Brain microvascular endothelial cell (primary cell): Measurements from ENCODE around the gene CPSF2.

Experiments used
- DNase-seq: peaks from one replicate; pipeline ENCODE4 v3.0.0-alpha.2; 2020
- H3K27ac ChIP-seq: fragments of 250-450 bp; sonication (Bioruptor Pico); 2 replicates; pipeline ENCODE4 v1.5.1; 2020; ENCODE audit warnings: mild to moderate bottlenecking, moderate library complexity
- H3K27me3 ChIP-seq: fragments of 250-450 bp; sonication (Bioruptor Pico); replicated peaks from 2 replicates; pipeline ENCODE4 v1.5.1; 2020; ENCODE audit warnings: mild to moderate bottlenecking
- H3K36me3 ChIP-seq: fragments of 250-450 bp; sonication (Bioruptor Pico); replicated peaks from 2 replicates; pipeline ENCODE4 v1.5.1; 2020; ENCODE audit warnings: mild to moderate bottlenecking
- H3K4me3 ChIP-seq: 2 replicates; pipeline ENCODE4 v1.5.1; 2011; ENCODE audit warnings: low read depth, mild to moderate bottlenecking, control low read depth, low read length, moderate library complexity
- in situ Hi-C: cut with HindIII; loops from 2 replicates; pipeline ENCODE4 v1.10.0; 2017; ENCODE audit warnings: low sequenced_read_pairs, low pct_ligation_motif_present
- TF ChIP-seq, protein P1 (sequence below): IDR thresholded peaks from 2 replicates; pipeline ENCODE4 v1.5.1; 2011; ENCODE audit warnings: low read depth, mild to moderate bottlenecking, moderate library complexity, low read length, control low read depth, inconsistent platforms; ENCODE audit errors: missing control alignments

Gene CPSF2

DNA sequence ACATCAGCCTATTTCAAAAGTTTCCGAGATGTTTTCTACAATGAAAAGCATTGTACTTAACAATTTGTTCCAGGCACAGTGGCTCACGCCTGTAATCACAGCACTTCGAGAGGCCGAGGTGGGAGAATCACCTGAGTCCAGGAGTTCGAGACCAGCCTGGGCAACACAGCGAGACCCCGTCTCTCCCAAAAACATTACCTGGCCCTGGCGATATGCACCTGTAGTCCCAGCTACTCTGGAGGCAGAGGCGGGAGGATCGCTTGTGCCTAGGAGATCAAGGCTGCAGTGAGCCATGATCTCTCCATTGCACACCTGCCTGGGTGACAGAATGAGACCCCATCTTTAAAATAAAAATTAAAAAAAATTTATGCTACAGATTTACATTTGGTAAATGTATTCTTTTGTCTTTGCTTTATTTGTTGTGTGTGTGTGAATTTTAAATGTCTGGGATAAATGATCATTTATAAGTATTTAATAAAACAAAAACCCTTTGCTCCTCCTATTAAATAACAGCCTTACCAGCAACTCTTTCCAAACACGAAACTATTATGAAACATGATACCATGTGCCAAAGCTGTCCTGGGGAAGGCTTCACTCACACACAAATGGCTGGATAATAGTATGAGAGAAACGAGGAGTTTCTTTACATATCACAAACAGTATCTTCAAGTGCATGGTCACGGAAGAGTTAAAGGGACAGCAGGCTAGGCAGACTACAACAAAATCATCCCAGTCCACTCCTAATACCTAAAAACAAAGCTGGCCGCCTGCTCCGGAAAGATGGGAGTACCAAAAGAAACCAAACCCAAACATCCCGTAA is 16.5 kb upstream of the CPSF2 start:
- Histone ChIP-seq H3K27ac (peak overlapping the region; percentile 96), H3K4me3 (peak overlapping the region; percentile 87), H3K36me3 (no peaks in the 10 kb centered on the region), H3K27me3 (no peaks in the 10 kb centered on the region)
- TF ChIP-seq, protein P1, sequence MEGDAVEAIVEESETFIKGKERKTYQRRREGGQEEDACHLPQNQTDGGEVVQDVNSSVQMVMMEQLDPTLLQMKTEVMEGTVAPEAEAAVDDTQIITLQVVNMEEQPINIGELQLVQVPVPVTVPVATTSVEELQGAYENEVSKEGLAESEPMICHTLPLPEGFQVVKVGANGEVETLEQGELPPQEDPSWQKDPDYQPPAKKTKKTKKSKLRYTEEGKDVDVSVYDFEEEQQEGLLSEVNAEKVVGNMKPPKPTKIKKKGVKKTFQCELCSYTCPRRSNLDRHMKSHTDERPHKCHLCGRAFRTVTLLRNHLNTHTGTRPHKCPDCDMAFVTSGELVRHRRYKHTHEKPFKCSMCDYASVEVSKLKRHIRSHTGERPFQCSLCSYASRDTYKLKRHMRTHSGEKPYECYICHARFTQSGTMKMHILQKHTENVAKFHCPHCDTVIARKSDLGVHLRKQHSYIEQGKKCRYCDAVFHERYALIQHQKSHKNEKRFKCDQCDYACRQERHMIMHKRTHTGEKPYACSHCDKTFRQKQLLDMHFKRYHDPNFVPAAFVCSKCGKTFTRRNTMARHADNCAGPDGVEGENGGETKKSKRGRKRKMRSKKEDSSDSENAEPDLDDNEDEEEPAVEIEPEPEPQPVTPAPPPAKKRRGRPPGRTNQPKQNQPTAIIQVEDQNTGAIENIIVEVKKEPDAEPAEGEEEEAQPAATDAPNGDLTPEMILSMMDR = no peak
- in situ Hi-C loops = no loop called here
- DNase-seq = peak; percentile 33

DNA sequence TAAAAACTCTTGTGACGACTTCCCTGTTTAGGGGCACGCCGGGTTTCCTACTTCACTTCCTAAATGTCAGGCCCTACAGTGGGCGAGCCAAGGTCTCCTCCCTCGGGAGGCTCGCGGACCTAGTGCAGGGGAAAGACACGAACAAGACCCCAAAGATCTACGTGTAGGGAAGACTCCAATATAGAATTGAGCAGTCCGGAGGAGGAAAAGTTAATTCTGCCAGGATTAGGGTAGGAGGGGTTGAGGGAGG is 16.0 kb upstream of the CPSF2 start:
- peak overlapping the region; percentile 96 for H3K27ac ChIP-seq
- in situ Hi-C loops = no loop called here
- DNase-seq = no peak
- TF ChIP-seq, protein P1 = no peak
- H3K4me3 ChIP-seq = peak overlapping the region; percentile 87
- no peaks in the 10 kb centered on the region for H3K27me3 ChIP-seq
- no peaks in the 10 kb centered on the region for H3K36me3 ChIP-seq

DNA sequence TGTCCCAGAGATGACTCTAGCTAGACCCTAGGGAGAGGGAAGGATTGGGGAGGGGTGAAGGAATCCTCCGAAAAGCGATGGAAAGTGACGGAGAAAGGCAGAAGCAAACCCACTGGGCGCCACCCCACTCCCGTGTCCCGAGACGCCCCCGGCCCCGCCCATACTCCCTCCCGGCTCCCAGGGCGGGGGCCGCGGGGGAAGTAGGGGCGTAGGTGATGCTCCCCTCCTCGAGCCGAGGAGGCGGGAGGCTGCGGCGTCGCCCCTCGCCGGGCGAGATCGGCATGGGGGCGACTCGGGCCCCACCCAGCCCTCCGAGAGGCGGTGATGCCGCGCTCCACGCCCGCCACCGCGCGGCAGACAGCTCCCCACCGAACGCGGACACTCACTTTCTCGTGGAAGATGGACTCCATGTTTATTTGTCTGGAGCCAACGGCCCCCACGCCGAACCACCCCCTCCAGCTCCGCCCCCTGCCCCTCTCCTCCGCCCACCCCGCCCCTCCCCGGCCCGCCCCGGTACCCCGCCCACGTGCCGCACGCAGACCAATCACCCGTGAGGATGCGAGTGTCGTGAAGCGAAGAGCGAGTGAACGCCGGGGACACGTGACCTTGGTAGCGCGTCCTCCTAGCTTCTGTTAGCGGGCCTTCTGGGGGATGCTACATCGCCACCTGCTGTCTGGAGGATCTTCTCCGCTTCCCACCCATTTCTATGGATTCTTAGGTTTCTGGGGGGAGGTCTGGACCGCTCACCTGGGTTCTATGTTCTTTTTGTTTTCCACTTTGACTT is 15.4 kb upstream of the CPSF2 start, which contains the start of gene ATXN3:
TSS of gene ATXN3 (minus strand) at position 440 of the 784 bp plus-strand sequence. CDS start at position 410, 30 bp downstream.
- Histone ChIP-seq H3K27me3 (no peaks in the 10 kb centered on the region), H3K36me3 (no peaks in the 10 kb centered on the region), H3K4me3 (peak within 1 kb of the TSS; percentile 87), H3K27ac (peak within 1 kb of the TSS; percentile 96)
- TF ChIP-seq, protein P1 = peak; percentile 88
- in situ Hi-C loops = no loop called here
- DNase-seq = peak; percentile 97

DNA sequence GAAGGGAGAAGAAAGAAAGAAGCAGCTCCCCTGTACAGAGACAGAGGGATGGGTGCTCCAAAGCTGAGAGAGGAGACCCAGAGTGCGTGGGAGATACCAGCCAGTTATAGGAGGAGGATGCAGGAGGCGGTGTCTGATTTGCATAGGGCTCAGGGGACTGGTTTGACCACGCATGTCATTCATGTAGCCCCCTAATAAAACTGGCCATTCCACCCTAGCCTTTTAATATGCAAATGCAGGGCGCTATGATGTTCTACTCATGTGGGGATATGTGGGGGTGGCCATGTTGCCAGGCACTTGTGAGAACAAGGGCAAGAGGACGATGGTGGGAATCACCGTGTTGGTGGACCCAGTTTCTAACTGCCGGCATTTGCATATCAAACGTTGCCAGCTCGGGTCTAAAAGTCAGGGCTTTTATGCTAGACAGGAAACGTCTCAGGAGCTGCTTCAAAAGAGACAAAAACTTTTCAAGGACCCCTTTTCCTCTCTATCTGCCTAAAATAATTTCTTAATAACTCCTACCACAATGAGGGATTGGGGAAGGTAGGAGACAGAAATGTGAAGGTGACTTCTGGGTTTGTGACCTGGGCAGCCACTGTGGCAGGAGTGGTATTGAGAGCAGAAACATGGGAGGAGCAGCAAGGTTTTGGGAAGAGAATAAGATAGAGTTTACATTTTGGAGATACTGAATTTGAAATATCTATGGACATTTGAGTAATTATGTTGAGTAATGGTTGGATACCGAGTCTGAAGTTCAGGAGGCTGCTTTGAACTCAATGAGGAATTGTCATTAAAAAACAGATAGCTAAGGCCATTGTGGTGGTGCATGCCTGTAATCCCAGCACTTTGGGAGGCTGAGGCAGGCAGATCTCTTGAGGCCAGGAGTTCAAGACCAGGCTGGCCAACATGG is 13.2 kb upstream of the CPSF2 start:
- Histone ChIP-seq H3K27me3 (no peaks in the 10 kb centered on the region), H3K4me3 (no peak overlapping the region), H3K27ac (no peak overlapping the region), H3K36me3 (no peaks in the 10 kb centered on the region)
- DNase-seq = no peak
- TF ChIP-seq, protein P1 = no peak
- in situ Hi-C loops = no loop called here

DNA sequence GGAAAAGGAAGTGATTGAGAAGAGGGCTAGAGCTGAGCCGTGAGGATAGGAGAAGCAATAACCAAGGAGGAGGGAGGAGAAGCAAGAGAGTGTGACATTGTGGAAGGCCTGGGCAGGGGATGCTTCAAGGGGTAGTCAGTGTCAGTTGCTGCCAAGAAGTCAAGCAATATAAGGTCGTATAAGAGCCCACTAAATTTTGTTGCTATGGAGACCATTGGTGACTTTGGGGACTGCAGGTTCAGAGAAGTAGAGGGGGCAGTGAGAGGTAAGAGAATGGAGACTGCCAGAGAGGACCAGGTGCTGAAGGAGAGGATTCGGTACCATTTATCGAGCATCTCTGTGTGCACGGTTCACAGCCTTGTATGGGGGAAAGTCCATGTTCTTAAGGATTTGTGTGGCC is 12.3 kb upstream of the CPSF2 start:
- no peak for DNase-seq
- no peak overlapping the region for H3K27ac ChIP-seq
- in situ Hi-C loops = no loop called here
- TF ChIP-seq, protein P1 = no peak
- no peaks in the 10 kb centered on the region for H3K27me3 ChIP-seq
- H3K4me3 ChIP-seq = no peak overlapping the region
- no peaks in the 10 kb centered on the region for H3K36me3 ChIP-seq
